ENCODE data around the gene KRTAP10-6.
"Not testable (repeated sequence)": the region's sequence is repeated elsewhere in the genome, so short reads cannot be mapped to it uniquely, and the experiment has no call there.

The KRTAP10-6 gene, protein sequence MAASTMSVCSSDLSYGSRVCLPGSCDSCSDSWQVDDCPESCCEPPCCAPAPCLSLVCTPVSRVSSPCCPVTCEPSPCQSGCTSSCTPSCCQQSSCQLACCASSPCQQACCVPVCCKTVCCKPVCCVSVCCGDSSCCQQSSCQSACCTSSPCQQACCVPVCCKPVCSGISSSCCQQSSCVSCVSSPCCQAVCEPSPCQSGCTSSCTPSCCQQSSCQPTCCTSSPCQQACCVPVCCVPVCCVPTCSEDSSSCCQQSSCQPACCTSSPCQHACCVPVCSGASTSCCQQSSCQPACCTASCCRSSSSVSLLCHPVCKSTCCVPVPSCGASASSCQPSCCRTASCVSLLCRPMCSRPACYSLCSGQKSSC

DNA sequence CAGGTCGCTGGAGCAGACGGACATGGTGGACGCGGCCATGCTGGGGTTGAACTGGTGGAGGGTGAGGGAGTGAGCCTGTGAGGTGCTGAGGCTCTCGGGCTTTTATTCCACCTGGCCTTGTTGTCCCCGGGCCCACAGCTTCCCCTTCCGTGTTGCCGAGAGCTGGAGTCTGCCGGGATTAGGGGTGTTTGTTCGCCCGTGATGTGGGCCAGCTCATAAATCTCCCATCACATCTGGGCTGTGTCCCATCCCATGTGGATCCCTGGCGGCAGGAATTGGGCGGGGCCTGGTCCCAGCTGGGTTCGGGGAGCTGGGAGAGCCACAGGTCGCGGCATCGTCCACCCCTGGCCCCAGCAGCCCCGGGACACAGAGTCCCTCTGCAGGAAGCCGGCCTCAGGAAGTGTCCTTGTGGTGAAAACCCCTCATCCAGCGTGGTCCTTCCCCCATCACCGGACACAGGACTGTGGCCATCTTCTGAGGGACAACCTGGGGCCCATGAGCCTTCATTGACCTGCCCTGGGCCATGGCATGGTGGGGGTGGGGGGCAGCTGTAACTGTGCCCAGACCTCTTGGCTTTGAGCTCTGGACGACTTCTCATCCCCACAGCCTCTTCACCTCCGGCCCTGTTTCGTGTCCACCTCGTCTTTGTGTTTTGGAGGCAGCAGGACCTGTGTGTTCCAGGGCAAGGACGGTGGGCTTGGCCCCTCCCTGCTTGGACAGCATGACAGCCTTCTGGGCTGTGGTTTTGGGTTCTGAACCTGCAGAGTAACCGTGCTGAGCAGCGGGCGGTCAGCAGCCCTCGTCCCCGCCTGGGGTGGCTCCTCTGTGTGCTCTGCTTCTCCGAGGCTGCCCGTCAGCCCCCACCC is at the start of gene KRTAP10-6:
KRTAP10-6 (minus strand) TSS at position 60 of the 866 bp plus-strand sequence; CDS start at position 39, 21 bp downstream.
- DNase-seq (ENCODE audit: low read depth), result no peak

DNA sequence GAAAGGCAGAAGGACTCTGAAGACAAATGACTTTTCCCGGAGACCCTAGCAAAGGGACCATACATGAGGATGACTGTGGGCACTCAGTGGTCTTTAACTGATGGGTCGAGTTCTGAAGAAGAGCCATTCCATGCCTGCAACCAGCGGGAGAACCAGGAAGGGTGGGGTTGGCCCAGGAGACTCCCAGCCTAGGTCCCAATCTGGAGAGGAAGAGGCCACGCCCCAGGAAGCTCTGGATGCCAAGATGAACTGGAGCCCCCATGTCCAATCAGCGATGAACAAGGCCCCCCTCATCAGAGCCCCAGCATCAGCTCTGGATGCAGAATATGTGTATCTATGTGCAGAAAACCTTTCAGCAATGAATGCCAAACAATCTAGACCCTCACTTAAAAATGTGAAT is 48.5 kb upstream of the KRTAP10-6 start:
- DNase-seq (ENCODE audit: low read depth), result no peak

DNA sequence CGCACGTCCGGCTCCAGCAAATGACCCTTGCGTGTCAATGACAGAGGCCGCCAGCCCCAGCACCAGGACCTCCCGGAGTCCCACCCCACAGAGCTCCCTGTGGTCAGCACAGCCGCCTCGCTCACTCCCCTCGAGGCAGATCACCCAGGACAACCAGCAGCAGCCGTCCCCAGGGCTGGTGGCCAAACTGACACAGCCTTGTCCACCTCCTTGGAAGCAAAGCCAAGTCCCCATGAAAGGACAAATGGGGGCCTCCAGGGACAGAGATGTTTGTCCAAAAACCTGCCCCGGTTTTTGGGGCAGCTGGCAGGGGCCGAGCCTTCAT is 47.0 kb upstream of the KRTAP10-6 start:
- DNase-seq (ENCODE audit: low read depth), result no peak

DNA sequence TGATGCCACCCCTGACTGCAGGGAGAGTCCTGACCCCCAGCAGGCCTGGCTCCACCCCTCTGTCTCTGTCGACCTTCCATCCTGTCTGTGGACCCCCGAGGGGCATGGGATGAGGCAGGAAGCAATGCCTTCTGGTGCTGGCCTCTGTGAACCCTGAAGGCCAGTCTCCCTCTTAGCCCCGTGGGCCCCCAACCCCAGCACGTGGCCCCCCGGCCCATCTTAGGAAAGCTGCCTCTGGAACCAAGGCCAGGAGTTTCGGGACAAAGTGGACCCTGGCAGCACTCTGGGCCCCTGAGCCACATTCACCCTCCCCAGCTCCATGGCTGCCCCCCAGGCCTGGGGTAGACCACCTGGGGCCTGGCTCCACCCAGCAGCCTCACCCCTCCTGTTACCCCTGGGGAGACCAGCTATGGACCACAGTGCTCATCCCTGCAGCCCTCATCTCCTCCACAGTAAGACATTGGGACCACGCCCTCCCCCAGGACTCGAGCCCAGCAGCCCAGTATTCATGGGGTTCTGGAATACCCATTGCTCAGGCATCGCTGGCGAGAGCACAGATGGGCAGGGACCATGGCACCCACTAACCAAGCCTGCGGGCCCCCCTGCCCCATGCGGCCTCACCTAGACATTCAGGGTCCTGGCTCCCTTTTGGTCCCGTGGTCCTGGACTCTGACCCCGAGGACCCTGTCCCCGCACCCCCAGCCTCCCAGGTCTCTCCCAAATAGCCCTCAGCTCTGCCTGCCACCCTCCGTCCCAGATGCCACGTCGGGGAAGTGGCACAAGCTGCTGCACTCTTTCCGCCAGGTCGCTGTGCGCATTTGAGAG is 46.4 kb upstream of the KRTAP10-6 start:
- not testable (repeated sequence) for DNase-seq (ENCODE audit: low read depth)

DNA sequence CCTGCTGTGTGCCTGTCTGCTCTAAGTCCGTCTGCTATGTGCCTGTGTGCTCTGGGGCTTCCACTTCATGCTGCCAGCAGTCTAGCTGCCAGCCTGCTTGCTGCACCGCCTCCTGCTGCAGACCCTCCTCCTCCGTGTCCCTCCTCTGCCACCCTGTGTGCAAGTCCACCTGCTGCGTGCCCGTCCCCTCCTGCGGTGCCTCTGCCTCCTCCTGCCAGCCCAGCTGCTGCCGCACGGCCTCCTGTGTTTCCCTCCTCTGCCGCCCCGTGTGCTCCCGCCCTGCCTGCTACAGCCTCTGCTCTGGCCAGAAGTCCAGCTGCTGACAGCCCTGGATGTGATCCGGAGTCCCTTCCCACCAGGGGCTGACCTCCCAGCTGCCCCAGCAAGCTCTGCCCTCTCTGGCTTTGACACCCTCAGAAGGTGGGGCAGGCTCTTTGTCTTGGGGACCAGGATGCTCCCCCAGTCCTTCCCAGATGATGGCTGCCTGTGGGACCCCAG is 45.6 kb upstream of the KRTAP10-6 start:
- not testable (repeated sequence) for DNase-seq (ENCODE audit: low read depth)

DNA sequence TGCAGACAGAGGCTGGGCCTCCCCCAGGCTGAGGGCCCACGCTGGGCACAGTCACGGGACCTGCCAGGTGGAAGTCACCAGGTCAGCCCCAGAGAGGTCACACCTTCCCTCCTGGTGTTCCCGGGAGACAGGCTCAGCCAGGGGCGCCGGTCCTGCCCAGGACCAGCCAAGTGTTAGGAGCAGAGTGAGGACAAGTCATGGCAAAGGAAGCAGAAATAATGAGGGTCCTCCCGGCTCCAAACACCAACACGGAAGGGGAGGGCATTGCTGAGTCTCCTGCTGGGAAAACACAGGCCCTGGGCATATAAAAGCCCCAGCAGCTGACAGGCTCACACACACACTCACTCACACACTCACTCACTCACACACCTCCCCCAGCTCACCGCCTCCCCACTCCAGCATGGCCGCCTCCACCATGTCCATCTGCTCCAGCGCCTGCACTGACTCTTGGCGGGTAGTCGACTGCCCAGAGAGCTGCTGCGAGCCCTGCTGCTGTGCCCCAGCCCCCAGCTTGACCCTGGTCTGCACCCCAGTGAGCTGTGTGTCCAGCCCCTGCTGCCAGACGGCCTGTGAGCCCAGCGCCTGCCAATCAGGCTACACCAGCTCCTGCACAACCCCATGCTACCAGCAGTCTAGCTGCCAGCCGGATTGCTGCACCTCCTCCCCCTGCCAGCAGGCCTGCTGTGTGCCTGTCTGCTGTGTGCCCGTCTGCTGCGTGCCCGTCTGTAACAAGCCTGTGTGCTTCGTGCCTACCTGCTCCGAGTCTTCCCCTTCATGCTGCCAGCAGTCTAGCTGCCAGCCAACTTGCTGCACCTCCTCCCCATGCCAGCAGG is 44.9 kb upstream of the KRTAP10-6 start, which contains the start of gene KRTAP10-10:
KRTAP10-10 (plus strand) TSS at position 339 of the 833 bp plus-strand sequence; CDS start at position 401, 62 bp downstream.
- no peak for DNase-seq (ENCODE audit: low read depth)

DNA sequence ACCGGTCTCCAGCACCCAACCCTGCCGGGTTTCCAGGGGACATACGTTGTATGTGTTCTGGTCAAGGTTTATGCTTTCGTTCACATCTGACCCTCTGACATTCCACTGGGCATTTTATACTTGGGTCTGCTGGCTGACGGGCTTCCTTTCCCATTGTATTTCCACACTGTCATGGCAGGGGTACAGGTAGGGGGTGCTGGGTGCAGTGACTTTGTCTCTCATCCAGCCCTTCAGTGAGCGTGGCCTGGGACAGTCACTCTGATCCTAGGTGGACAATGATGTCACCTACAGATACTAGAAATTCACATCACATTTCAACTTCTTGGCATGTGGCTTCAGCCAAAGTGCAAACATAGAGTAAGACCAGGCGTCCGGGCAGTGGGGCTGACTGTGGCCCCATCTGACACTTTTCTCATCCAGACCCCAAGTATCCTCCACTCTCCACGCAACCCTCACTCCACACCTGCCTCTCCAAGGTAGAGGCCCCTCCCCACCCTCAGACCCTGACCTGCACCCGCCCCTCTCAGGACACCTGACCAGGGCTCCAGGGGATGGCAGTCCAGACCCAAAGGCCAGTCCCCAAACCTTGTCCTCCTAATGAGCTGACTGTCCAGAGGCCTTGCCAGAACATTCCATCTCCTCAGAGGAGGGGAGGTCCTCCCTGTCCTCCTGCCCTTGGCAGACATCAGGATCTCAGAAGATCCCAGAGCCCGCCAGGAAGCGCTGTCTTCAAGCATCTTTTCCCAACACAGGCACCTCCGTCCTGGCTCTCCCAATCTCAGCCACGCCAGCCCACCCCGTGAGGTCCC is 44.1 kb upstream of the KRTAP10-6 start:
- DNase-seq (ENCODE audit: low read depth), result no peak

DNA sequence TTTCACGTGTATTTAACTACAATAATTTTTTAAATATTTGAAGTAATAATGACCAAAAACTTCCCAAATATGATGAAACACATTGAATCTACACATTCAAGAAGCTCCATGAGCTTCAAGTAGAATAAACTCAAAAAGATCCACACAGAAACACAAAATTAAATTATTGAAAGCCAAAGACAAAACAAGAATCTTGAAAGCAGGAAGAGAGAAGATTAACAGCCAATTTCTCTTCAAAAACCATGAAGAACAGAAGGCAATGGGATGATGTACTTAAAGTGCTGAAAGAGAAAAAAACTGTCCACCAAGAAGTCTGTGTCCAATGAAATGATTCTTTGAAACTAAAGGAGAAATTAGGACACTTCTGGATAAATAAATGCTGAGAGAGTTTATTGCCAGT is 39.8 kb upstream of the KRTAP10-6 start:
- no peak for DNase-seq (ENCODE audit: low read depth)

DNA sequence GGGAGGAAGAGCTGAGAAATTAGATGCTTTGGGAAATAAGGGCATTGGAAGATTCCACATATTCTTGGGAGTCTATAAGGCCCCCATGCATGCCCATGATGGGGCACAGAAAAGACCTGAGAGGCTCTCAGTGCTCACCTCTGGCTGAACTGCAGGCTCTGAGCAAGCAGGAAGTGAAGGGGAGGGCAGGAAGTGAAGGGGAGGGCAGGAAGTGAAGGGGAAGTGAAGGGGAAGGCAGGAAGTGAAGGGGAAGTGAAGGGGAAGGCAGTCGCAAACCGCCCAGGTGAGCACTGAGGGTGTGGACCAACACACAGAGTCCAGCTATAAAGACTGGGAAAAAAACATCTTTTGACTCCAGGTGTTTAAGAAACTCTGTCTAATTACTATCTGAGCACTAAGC is 38.1 kb upstream of the KRTAP10-6 start:
- no peak for DNase-seq (ENCODE audit: low read depth)

DNA sequence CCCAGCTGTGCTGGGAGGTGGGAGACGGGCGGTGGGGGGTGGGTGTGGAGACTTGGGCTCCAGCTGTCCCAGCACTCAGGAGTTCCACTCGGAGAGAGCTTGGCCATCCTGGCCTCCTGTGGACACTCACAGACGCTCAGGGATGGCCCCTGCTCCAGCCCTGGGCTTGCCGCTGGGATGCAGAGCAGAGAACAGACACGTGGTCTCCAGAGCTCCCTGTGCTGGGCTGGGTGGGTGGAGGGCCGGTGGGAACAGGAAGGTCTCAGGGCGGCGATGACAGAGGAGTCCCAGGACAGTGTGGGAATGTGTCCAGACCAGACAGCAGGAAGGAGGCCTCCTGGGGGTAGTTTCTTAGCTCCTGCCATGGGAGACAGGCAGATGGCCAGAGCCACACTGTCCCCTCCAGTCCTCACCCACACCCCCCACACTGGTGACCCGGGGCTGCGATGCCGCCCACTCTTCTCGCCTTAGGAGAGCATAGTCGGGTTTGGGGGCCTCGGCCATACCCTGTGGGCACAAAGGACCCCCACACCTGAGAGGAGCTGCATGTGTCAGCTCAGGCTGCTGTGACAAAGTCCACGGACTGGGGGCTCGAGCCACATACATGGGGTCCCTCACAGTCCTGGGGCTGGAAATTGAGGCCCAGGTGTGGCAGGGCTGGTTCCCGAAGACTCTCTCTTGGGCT is 36.5 kb upstream of the KRTAP10-6 start:
- no peak for DNase-seq (ENCODE audit: low read depth)

DNA sequence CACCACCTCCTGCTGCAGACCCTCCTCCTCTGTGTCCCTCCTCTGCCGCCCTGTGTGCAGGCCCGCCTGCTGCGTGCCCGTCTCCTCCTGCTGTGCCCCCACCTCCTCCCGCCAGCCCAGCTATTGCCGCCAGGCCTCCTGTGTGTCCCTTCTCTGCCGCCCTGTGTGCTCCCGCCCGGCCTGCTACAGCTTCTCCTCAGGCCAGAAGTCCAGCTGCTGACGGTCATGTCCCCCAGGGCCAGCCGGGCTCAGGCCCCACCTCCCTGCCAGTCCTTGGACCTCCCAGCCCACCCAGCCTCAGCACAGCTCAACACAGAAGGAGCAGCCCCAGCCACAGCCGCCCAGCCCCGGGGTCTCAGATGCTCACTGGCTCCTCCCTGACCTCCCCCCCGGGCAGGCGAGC is 35.5 kb upstream of the KRTAP10-6 start:
- not testable (repeated sequence) for DNase-seq (ENCODE audit: low read depth)

DNA sequence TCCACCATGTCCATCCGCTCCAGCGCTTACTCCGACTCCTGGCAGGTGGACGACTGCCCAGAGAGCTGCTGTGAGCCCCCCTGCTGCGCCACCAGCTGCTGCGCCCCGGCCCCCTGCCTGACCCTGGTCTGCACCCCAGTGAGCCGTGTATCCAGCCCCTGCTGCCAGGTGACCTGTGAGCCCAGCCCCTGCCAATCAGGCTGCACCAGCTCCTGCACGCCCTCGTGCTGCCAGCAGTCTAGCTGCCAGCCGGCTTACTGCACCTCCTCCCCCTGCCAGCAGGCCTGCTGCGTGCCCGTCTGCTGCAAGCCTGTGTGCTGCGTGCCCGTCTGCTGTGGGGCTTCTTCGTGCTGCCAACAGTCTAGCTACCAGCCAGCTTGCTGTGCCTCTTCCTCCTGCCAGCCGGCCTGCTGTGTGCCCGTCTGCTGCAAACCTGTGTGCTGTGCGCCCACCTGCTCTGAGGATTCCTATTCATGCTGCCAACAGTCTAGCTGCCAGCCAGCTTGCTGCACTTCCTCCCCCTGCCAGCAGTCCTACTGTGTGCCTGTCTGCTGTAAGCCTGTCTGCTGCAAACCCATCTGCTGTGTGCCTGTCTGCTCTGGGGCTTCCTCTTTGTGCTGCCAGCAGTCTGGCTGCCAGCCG is 35.0 kb upstream of the KRTAP10-6 start:
- DNase-seq (ENCODE audit: low read depth), result not testable (repeated sequence)

DNA sequence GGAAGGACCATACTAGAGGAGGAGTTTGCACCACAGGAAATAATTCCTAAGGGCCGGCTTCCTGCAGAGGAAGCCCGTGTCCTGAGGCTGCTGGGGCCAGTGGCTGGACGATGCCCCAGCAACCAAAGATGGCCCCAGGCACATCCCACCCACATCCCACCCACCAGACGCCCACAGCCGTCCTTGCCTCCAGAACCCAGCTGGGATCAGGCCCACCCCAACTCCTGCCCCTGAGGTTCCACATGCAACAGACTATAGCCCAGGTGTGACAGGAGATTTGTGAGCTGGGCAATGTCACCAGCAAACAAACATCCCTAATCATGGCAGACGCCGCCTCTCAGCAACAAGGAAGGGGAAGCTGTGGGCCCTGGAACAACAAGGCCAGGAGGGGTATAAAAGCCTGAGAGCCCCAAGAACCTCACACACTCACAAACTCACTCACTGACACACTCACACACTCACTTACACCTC is 34.4 kb upstream of the KRTAP10-6 start, which contains the start of gene KRTAP10-9:
KRTAP10-9 (plus strand) TSS at position 421 of the 471 bp plus-strand sequence. CDS start 79 bp downstream, outside the sequence.
- DNase-seq (ENCODE audit: low read depth), result no peak

DNA sequence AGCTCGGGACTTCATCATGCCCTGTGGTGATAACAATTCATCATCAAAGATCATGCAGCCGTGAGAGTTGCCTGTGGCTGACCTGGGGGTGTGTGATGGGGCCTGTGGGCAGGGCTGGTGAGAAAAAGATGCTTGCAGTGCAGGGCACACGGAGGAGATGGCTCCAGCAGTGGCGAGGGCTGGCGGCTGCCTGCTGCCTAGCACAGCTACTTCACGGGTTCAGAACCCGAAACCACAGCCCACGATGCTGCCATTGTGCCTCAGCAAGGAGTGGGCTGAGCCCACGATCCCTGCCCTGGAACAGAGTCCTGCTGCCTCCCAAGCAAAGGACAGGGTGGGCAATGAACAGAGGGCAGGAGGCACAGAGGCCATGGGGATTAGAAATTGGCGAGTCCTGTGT is 34.0 kb upstream of the KRTAP10-6 start:
- DNase-seq (ENCODE audit: low read depth), result no peak

DNA sequence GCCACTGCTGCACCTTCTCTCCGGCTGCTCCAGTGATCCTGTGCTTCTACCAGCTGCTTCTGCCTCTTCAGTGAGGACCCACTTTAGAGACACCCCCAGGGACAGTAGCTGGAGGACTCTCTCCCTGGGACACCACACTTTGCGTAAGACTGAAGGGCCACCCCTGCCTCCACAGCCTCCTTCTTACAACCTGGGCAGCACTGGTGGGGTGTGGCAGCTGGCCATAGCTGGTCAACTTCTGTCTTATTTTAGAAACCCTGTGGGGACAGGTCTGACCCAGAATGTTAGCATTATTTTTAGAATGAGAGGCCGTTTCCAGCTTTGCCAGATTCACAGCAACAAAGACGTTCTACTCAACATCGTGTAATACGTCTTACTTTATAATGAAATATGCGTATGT is 33.5 kb upstream of the KRTAP10-6 start:
- no peak for DNase-seq (ENCODE audit: low read depth)

DNA sequence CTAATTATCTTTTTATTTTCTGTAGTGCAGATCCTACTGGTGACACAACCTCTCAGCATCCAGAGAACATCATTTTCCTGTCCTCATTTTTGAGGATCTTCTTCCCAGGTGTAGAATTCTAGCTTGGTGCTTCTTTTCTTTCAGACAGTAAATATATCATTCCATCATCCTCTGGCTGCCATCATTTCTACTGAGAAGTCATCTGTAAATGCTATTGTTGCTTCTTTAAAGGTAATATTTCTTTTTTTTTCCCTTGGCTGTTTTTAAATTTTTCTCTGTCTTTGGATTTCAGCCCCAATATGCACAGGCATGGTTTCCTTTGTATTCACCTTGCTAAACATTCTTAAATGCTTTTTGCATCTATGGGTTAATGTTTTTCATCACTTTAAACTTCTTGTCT is 31.3 kb upstream of the KRTAP10-6 start:
- no peak for DNase-seq (ENCODE audit: low read depth)

DNA sequence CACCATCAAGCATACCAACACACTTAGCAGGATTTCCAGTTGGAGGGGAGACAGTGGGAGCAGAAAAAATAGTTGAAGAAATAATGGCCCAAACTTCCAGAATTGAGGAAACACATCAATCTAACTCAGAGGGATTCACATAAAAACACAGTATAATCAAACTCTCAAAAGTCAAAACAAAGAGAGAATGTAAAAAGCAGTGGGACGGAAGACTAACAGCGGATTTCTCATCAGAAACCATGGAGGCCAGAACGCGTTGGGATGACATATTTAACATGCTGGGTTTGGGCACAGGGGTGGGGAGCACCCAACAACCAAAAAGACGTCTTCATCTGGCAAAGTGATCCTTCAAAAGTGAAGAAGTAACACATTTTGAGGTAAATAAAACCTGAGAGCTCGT is 27.6 kb upstream of the KRTAP10-6 start:
- DNase-seq (ENCODE audit: low read depth), result no peak

DNA sequence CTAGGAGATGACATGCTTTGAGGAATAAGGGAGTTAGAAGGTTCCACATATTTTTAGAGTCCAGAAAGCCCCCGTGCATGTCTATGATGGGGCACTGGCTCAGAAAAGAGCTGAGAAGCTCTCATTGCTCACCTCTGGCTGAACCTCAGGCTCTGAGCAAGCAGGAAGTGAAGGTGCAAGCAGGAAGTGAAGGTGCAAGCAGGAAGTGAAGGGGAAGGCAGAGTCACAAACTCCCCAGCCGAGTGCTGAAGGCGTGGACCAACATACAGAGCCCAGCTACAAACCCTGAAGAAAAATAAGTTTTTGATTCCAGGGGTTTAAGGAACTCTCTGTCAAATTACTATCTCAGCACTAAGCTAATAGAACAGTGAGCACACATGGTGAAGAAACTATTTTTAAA is 26.6 kb upstream of the KRTAP10-6 start:
- peak; percentile 14 for DNase-seq (ENCODE audit: low read depth)

DNA sequence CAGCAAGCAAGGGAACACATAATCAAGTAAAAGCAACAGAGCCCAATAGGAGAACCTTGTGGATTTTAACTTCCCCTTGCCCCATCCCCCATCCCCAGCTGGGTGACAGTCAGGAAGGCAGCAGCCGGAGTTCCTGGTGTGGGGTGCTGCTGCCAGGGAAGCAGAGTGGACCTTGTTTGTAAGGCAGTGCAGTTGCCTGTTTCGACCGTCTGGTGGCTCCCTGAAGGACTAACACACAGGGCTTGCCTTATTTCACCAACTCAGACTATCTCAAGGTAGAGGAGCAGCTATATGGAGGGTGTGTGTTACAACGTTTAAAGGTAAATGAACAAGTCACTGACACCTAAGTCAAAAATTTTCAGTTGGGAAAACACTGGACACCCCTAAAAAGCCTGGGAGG is 26.2 kb upstream of the KRTAP10-6 start:
- DNase-seq (ENCODE audit: low read depth), result no peak

Data from stimulated activated CD8-positive, alpha-beta memory T cell treated with anti-CD3 and anti-CD28 coated beads, Interleukin-15, amount 100 ng/mL, for 1 hour (primary cell).